ENCODE measurements around the gene SBF2. TPM values are rescaled to one million over a fixed set of nuclear protein-coding genes. Genes with fewer than 3 reads are reported as not detected.

The SBF2 gene
- total RNA-seq, 1 experiment from 2014 or later: 30.2 TPM

DNA sequence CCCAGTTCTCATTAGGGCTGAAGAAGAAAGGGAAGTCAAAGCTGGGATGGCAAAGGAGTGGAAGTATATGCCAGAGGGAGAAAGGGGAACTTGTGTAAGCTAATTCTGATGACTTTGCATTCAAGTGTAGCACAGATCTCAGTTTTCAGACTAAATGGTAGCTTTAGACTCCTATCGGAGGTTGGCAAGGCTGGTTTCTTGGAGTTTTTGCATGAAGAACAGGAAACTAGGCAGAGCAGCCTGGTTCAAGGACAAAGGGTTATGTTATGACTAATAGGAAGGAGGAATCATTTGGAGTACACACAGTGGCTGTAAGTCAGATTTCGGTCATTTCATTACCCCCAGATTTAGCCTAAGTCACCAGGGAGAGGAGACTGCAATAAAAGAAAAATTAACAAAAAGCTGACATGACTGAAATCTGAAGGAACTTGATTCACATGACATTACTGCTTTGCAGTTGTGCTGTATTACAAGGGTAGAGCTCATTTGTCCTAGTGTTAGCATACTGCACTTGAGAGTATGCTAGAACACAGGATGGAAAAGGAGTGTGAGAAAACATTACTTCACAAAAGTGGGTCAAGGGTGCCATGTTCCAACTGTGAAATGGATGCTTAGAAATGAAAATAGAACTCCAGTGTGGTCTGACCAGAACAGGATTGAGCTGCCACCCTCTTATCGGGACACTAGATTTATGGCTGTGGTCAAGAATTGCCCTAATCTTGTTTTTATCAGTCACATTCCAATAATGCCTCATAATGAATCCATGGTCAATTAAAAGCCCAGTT is 34.5 kb upstream of the SBF2 start:
- no peak overlapping the region for H3K56ac ChIP-seq (ENCODE audit: insufficient read length, low read depth, low read length)
- peaks cover 14 to 43% of the 10 kb centered on the region in 2 experiments for H3K4me1 Mint-ChIP-seq
- no peaks in the 10 kb centered on the region; a peak in 2 of 5 replicates for H3K9me3 Mint-ChIP-seq
- no peaks in the 10 kb centered on the region for H3K27me3 ChIP-seq (ENCODE audit: insufficient read depth, low read length)
- H3K9me3 ChIP-seq (ENCODE audit: control insufficient read depth, low read depth, low read length): no peaks in the 10 kb centered on the region
- no peak overlapping the region for H3K23ac ChIP-seq (ENCODE audit: insufficient read length, low read depth, low read length)
- H4K91ac ChIP-seq (ENCODE audit: insufficient read length, low read depth, low read length): no peak overlapping the region
- no peak for DNase-seq
- no peak overlapping the region for H2BK12ac ChIP-seq (ENCODE audit: insufficient read length, low read depth, low read length)
- no peak overlapping the region for H3T11ph ChIP-seq (ENCODE audit: low read length)
- H4K8ac ChIP-seq (replicated peaks; ENCODE audit: insufficient read length, low read depth, low read length): no peak overlapping the region
- no peaks in the 10 kb centered on the region for H4K20me1 ChIP-seq (ENCODE audit: control insufficient read depth, insufficient read depth, insufficient read length)
- H3K4ac ChIP-seq (ENCODE audit: low read depth, low read length): no peak overlapping the region
- H3K18ac ChIP-seq (ENCODE audit: insufficient read length, low read depth, low read length): no peak overlapping the region
- H2BK120ac ChIP-seq (ENCODE audit: low read depth, low read length, poor library complexity, severe bottlenecking): no peak overlapping the region
- H2AK5ac ChIP-seq (ENCODE audit: insufficient read length, low read length): no peak overlapping the region
- peaks cover 2% of the 10 kb centered on the region; the same call in 1 of the 2 replicates for H3K27me3 Mint-ChIP-seq (ENCODE audit: low read depth)
- H3K27ac ChIP-seq (ENCODE audit: insufficient read length, low read depth, low read length): no peak overlapping the region
- H3K14ac ChIP-seq (ENCODE audit: insufficient read depth, low read length): no peak overlapping the region
- H3K9ac ChIP-seq (ENCODE audit: extremely low read depth, insufficient read length, low read length): no peak overlapping the region
- H3K79me2 ChIP-seq (ENCODE audit: insufficient read depth, low read length): no peaks in the 10 kb centered on the region
- H2AFZ ChIP-seq (ENCODE audit: low read length): no peak overlapping the region
- H2BK15ac ChIP-seq (ENCODE audit: low read depth, low read length): no peak overlapping the region
- H3K4me1 ChIP-seq (ENCODE audit: insufficient read depth, low read length): peaks cover 9% of the 10 kb centered on the region
- no peak overlapping the region for H3K4me2 ChIP-seq (ENCODE audit: insufficient read depth, insufficient read length, low read length)
- H4K5ac ChIP-seq (ENCODE audit: insufficient read length, low read depth, low read length): no peak overlapping the region
- H2BK20ac ChIP-seq (ENCODE audit: low read depth, low read length, poor library complexity, severe bottlenecking): no peak overlapping the region
- no CpG with 5 or more reads among the region's 3 CpGs for WGBS (ENCODE audit: extremely low coverage, insufficient read length, low lambda C conversion rate)
- no peaks in the 10 kb centered on the region for H3K23me2 ChIP-seq (ENCODE audit: insufficient read length, low read depth, low read length, poor library complexity, severe bottlenecking)
- TF ChIP-seq, protein P1, sequence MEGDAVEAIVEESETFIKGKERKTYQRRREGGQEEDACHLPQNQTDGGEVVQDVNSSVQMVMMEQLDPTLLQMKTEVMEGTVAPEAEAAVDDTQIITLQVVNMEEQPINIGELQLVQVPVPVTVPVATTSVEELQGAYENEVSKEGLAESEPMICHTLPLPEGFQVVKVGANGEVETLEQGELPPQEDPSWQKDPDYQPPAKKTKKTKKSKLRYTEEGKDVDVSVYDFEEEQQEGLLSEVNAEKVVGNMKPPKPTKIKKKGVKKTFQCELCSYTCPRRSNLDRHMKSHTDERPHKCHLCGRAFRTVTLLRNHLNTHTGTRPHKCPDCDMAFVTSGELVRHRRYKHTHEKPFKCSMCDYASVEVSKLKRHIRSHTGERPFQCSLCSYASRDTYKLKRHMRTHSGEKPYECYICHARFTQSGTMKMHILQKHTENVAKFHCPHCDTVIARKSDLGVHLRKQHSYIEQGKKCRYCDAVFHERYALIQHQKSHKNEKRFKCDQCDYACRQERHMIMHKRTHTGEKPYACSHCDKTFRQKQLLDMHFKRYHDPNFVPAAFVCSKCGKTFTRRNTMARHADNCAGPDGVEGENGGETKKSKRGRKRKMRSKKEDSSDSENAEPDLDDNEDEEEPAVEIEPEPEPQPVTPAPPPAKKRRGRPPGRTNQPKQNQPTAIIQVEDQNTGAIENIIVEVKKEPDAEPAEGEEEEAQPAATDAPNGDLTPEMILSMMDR (conservative IDR thresholded peaks at IDR 0.05): no peak
- H3K79me1 ChIP-seq (ENCODE audit: insufficient read depth, low read depth, low read length, poor library complexity, severe bottlenecking): no peaks in the 10 kb centered on the region
- H3K27ac Mint-ChIP-seq: no peak overlapping the region; a peak in 1 of 7 replicates
- H3K36me3 Mint-ChIP-seq (ENCODE audit: insufficient read depth in 1 of 3, low read depth in 3 of 3): peaks cover 0 to 14% (median 4%) of the 10 kb centered on the region in 3 experiments; a peak in 3 of 7 replicates
- no peak overlapping the region for H3K4me3 Mint-ChIP-seq
- H2BK5ac ChIP-seq (ENCODE audit: insufficient read length, low read length): no peak overlapping the region

Measured in H9 (cell line).